ENCODE results near the gene ZNF282.
"Not testable (repeated sequence)": the region's sequence is repeated elsewhere in the genome, so short reads cannot be mapped to it uniquely, and the experiment has no call there.

Gene ZNF282

DNA sequence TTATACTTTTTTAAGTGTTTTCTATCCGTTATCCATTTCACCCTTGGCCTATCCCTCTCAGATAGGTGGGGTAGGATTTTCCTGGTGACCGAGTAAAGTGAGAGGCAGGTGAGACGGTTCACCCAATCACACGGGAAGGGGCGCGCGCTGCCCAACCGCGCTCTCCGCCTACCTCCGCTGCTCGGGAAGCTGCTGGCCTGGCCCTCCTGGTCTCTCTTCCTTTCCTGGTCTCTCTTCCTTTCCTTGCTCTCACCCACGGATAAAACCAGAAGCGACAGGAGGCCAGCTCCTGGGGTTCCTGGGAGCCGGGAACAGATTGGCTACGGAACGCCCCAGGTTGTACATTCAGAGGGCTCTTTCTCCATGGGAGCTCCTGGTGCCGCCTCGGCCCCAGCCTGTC lies 29.8 kb downstream of the ZNF282 start:
- Histone ChIP-seq H3K36me3 (ENCODE audit: control insufficient read depth in 2 of 2, insufficient read depth in 2 of 2, low read length in 2 of 2) (peaks cover 9 to 16% of the 10 kb centered on the region in 2 donors), H3K9ac (ENCODE audit: low read length in 2 of 2) (no peak overlapping the region)

GRCh38 chr7:149225656-149226055 lies 30.3 kb downstream of the ZNF282 start:
- no peak overlapping the region for H3K4me3 ChIP-seq (ENCODE audit: low read length in 2 of 2)
- H3K27ac ChIP-seq (ENCODE audit: low read length), result no peak overlapping the region
- no peaks in the 10 kb centered on the region for H3K4me1 ChIP-seq (ENCODE audit: control insufficient read depth, insufficient read depth, low read length)
- H3K36me3 ChIP-seq (ENCODE audit: control insufficient read depth in 2 of 2, insufficient read depth in 2 of 2, low read length in 2 of 2), result peaks cover 6 to 13% of the 10 kb centered on the region in 2 donors
- no peaks in the 10 kb centered on the region for H3K27me3 ChIP-seq (ENCODE audit: control insufficient read depth in 1 of 2, insufficient read depth in 2 of 2, low read length in 2 of 2)
- H3K9me3 ChIP-seq (ENCODE audit: control insufficient read depth in 2 of 2, low read length in 2 of 2), result no peaks in the 10 kb centered on the region
- H3K9ac ChIP-seq (ENCODE audit: low read length in 2 of 2), result no peak overlapping the region

More for the DNA sequence above, 29.8 kb downstream of the ZNF282 start:
- Histone ChIP-seq H3K27me3 (ENCODE audit: control insufficient read depth in 1 of 2, insufficient read depth in 2 of 2, low read length in 2 of 2) (no peaks in the 10 kb centered on the region), H3K4me3 (ENCODE audit: low read length in 2 of 2) (no peak overlapping the region), H3K9me3 (ENCODE audit: control insufficient read depth in 2 of 2, low read length in 2 of 2) (no peaks in the 10 kb centered on the region), H3K4me1 (ENCODE audit: control insufficient read depth, insufficient read depth, low read length) (no peaks in the 10 kb centered on the region), H3K27ac (ENCODE audit: low read length) (no peak overlapping the region)

- H3K27ac ChIP-seq (ENCODE audit: low read length); H3K9me3 ChIP-seq (ENCODE audit: control insufficient read depth in 2 of 2, low read length in 2 of 2); H3K9ac ChIP-seq (ENCODE audit: low read length in 2 of 2); H3K27me3 ChIP-seq (ENCODE audit: control insufficient read depth in 1 of 2, insufficient read depth in 2 of 2, low read length in 2 of 2); H3K4me3 ChIP-seq (ENCODE audit: low read length in 2 of 2); H3K4me1 ChIP-seq (ENCODE audit: control insufficient read depth, insufficient read depth, low read length); H3K36me3 ChIP-seq (ENCODE audit: control insufficient read depth in 2 of 2, insufficient read depth in 2 of 2, low read length in 2 of 2): not testable (repeated sequence)
These were observed 31.0 kb downstream of the ZNF282 start for GRCh38 chr7:149226366-149226765.

DNA sequence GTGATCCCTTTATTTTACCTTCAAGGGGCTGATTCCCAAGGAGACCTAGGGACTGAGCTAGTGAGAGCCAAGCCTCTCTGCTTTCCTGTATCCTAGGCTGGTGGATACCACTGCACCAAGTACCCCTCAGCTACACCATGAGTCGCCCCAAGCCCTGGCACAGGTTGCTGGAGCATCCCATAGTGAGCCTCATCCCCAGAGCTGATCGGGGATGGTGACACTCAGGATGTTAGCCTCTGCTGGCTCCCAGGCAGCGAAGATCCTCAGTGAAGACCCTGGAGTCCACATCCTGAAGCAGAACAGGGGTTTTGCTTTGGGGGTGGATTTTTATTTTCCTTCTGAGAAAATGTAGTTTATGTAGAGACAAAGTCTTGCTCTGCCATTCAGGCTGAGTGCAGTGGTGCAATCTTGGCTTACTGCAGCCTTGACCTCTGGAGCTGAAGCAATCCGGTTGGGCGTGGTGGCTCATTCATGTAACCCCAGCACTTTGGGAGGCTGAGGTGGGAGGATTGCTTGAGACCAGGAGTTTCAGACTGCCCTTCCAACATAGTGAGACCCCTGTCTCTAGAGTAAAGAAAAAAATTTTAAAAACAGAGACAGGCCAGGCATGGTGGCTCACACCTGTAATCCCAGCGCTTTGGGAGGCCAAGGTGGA lies 31.6 kb downstream of the ZNF282 start:
- H3K9me3 ChIP-seq (ENCODE audit: control insufficient read depth in 2 of 2, low read length in 2 of 2), result no peaks in the 10 kb centered on the region
- no peaks in the 10 kb centered on the region for H3K4me1 ChIP-seq (ENCODE audit: control insufficient read depth, insufficient read depth, low read length)
- H3K27me3 ChIP-seq (ENCODE audit: control insufficient read depth in 1 of 2, insufficient read depth in 2 of 2, low read length in 2 of 2), result no peaks in the 10 kb centered on the region
- H3K9ac ChIP-seq (ENCODE audit: low read length in 2 of 2), result no peak overlapping the region
- peaks cover 2 to 8% of the 10 kb centered on the region in 2 donors for H3K36me3 ChIP-seq (ENCODE audit: control insufficient read depth in 2 of 2, insufficient read depth in 2 of 2, low read length in 2 of 2)
- no peak overlapping the region for H3K27ac ChIP-seq (ENCODE audit: low read length)
- H3K4me3 ChIP-seq (ENCODE audit: low read length in 2 of 2), result no peak overlapping the region

DNA sequence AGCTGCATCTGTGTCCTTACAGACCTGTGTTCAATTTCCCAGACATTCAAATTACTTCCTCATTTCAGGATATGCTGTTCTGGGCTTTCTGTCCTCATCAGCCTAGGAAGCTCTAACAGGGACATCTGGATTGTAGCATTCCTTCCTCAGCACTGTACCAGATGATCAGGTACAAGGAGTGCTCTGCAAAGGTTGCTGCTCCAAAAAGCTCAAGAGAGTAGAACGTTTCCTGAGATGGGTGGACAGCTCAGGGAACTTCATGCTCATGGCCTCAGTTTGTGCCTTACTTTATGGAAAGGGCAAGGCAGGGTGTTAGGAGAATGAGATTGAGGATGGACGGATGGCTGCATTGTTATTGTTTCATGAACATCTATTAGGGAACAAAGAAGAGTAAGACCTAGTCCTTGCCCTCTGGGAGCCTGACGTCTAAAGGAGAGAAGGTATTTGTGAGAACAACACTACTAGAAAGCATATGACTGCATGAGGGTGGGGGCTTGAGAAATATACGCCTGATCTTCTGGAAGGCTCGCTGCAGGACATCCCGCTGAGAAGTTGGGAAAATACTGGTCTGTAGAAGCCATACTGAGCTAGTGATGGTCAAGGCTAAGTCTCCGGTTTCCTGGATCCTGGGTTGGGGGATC lies 33.6 kb downstream of the ZNF282 start:
- Histone ChIP-seq H3K27ac (ENCODE audit: low read length) (no peak overlapping the region), H3K4me3 (ENCODE audit: low read length in 2 of 2) (no peak overlapping the region), H3K36me3 (ENCODE audit: control insufficient read depth in 2 of 2, insufficient read depth in 2 of 2, low read length in 2 of 2) (peaks cover 2 to 5% of the 10 kb centered on the region in 2 donors), H3K27me3 (ENCODE audit: control insufficient read depth in 1 of 2, insufficient read depth in 2 of 2, low read length in 2 of 2) (no peaks in the 10 kb centered on the region), H3K9me3 (ENCODE audit: control insufficient read depth in 2 of 2, low read length in 2 of 2) (no peaks in the 10 kb centered on the region), H3K9ac (ENCODE audit: low read length in 2 of 2) (no peak overlapping the region), H3K4me1 (ENCODE audit: control insufficient read depth, insufficient read depth, low read length) (no peaks in the 10 kb centered on the region)

- Histone ChIP-seq H3K36me3 (ENCODE audit: control insufficient read depth in 2 of 2, insufficient read depth in 2 of 2, low read length in 2 of 2) (peaks cover 2 to 5% of the 10 kb centered on the region in 2 donors), H3K4me1 (ENCODE audit: control insufficient read depth, insufficient read depth, low read length) (no peaks in the 10 kb centered on the region), H3K9me3 (ENCODE audit: control insufficient read depth in 2 of 2, low read length in 2 of 2) (no peaks in the 10 kb centered on the region), H3K9ac (ENCODE audit: low read length in 2 of 2) (no peak overlapping the region), H3K27ac (ENCODE audit: low read length) (no peak overlapping the region), H3K4me3 (ENCODE audit: low read length in 2 of 2) (no peak overlapping the region), H3K27me3 (ENCODE audit: control insufficient read depth in 1 of 2, insufficient read depth in 2 of 2, low read length in 2 of 2) (no peaks in the 10 kb centered on the region)
These were observed 34.2 kb downstream of the ZNF282 start for GRCh38 chr7:149229526-149229925.

DNA sequence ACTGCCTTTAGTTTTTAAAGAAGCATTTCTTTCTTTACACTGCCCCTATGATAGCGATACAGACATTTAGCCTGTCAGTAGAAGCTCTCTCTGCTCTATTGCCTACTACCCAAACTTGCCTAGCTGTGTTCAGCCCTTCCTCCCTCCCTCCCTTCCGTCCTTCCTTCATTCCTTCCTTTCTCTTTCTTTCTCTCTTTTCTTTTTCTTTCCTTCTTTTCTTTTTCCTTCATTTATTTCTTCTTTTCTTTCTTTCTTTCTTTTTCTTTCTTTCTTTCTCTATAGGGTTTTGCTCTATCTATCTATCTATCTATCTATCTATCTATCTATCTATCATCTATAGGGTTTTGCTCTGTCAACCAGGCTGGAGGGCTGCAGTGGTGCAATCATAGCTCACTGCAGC lies 37.0 kb downstream of the ZNF282 start:
- Histone ChIP-seq H3K4me1 (ENCODE audit: control insufficient read depth, insufficient read depth, low read length) (no peaks in the 10 kb centered on the region), H3K9ac (ENCODE audit: low read length in 2 of 2) (no peak overlapping the region), H3K4me3 (ENCODE audit: low read length in 2 of 2) (no peak overlapping the region)

GRCh38 chr7:149233655-149234204 lies 38.4 kb downstream of the ZNF282 start:
- H3K4me1 ChIP-seq (ENCODE audit: control insufficient read depth, insufficient read depth, low read length); H3K36me3 ChIP-seq (ENCODE audit: control insufficient read depth in 2 of 2, insufficient read depth in 2 of 2, low read length in 2 of 2); H3K9me3 ChIP-seq (ENCODE audit: control insufficient read depth in 2 of 2, low read length in 2 of 2); H3K4me3 ChIP-seq (ENCODE audit: low read length in 2 of 2); H3K27ac ChIP-seq (ENCODE audit: low read length); H3K27me3 ChIP-seq (ENCODE audit: control insufficient read depth in 1 of 2, insufficient read depth in 2 of 2, low read length in 2 of 2); H3K9ac ChIP-seq (ENCODE audit: low read length in 2 of 2): not testable (repeated sequence)

More for the DNA sequence above, 37.0 kb downstream of the ZNF282 start:
- Histone ChIP-seq H3K36me3 (ENCODE audit: control insufficient read depth in 2 of 2, insufficient read depth in 2 of 2, low read length in 2 of 2) (no peaks in the 10 kb centered on the region), H3K27ac (ENCODE audit: low read length) (no peak overlapping the region), H3K27me3 (ENCODE audit: control insufficient read depth in 1 of 2, insufficient read depth in 2 of 2, low read length in 2 of 2) (no peaks in the 10 kb centered on the region), H3K9me3 (ENCODE audit: control insufficient read depth in 2 of 2, low read length in 2 of 2) (no peaks in the 10 kb centered on the region)

- Histone ChIP-seq H3K4me1 (ENCODE audit: control insufficient read depth, insufficient read depth, low read length) (peaks cover 14% of the 10 kb centered on the region), H3K9ac (ENCODE audit: low read length in 2 of 2) (no peak overlapping the region), H3K4me3 (ENCODE audit: low read length in 2 of 2) (no peak overlapping the region), H3K9me3 (ENCODE audit: control insufficient read depth in 2 of 2, low read length in 2 of 2) (no peaks in the 10 kb centered on the region), H3K27ac (ENCODE audit: low read length) (no peak overlapping the region), H3K36me3 (ENCODE audit: control insufficient read depth in 2 of 2, insufficient read depth in 2 of 2, low read length in 2 of 2) (no peaks in the 10 kb centered on the region), H3K27me3 (ENCODE audit: control insufficient read depth in 1 of 2, insufficient read depth in 2 of 2, low read length in 2 of 2) (no peaks in the 10 kb centered on the region)
These were observed 42.2 kb downstream of the ZNF282 start for GRCh38 chr7:149237502-149237901.

DNA sequence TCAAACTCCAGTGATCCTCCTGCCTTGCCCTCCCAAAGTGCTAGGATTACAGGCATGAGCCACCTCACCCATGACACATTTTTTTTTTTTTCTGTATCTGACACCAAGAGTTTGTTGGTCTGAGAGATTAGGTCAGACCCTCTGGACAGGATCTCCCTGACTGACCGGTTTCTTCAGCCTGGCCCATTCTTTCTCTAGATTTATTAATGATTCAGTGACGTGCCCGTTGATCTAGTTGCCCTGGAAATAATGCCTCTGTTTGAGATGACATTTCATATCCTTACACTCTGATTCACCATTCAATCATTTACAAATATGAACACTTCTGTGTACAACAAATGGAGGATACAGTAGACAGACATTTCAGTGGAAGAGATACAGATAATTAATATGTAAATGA lies 42.7 kb downstream of the ZNF282 start:
- H3K27me3 ChIP-seq (ENCODE audit: control insufficient read depth in 1 of 2, insufficient read depth in 2 of 2, low read length in 2 of 2), result no peaks in the 10 kb centered on the region
- peaks cover 14% of the 10 kb centered on the region for H3K4me1 ChIP-seq (ENCODE audit: control insufficient read depth, insufficient read depth, low read length)
- no peak overlapping the region for H3K9ac ChIP-seq (ENCODE audit: low read length in 2 of 2)
- H3K9me3 ChIP-seq (ENCODE audit: control insufficient read depth in 2 of 2, low read length in 2 of 2), result no peaks in the 10 kb centered on the region
- no peaks in the 10 kb centered on the region for H3K36me3 ChIP-seq (ENCODE audit: control insufficient read depth in 2 of 2, insufficient read depth in 2 of 2, low read length in 2 of 2)
- H3K27ac ChIP-seq (ENCODE audit: low read length), result no peak overlapping the region
- no peak overlapping the region for H3K4me3 ChIP-seq (ENCODE audit: low read length in 2 of 2)
